Neural progenitor cell (in vitro differentiated cells): ENCODE results near the gene PACRG. TPM values are rescaled to one million over a fixed set of nuclear protein-coding genes. Genes with fewer than 3 reads are reported as not detected.

Source experiments
- DNase-seq: peaks from one replicate; pipeline ENCODE4 v3.0.0-alpha.2; 2016; ENCODE audit warnings: low spot score
- H2AFZ ChIP-seq: fragments of 200-600 bp; sonication (generic); replicated peaks from 2 replicates; pipeline ENCODE4 v1.6.1; 2016; ENCODE audit warnings: antibody characterized with exemption
- H3F3A ChIP-seq: fragments of 200-600 bp; sonication (generic); 2 replicates; pipeline ENCODE4 v1.6.1; 2016; ENCODE audit warnings: antibody characterized with exemption, low read depth
- H3K27ac ChIP-seq: fragments of 200-600 bp; sonication (generic); 2 replicates; pipeline ENCODE4 v1.5.1; 2016; ENCODE audit warnings: mild to moderate bottlenecking
- H3K27me3 ChIP-seq: fragments of 200-600 bp; sonication (generic); 2 replicates; pipeline ENCODE4 v1.6.1; 2016; ENCODE audit warnings: mild to moderate bottlenecking, moderate library complexity
- H3K36me3 ChIP-seq: fragments of 200-600 bp; sonication (generic); 2 replicates; pipeline ENCODE4 v1.5.1; 2016
- H3K4me1 ChIP-seq: fragments of 200-600 bp; sonication (generic); 2 replicates; pipeline ENCODE4 v1.6.1; 2016; ENCODE audit warnings: mixed run types
- H3K4me2 ChIP-seq: fragments of 200-600 bp; sonication (generic); 2 replicates; pipeline ENCODE4 v1.6.1; 2016
- H3K4me3 ChIP-seq: fragments of 200-600 bp; sonication (generic); 2 replicates; pipeline ENCODE4 v1.5.1; 2016
- H3K79me2 ChIP-seq: fragments of 200-600 bp; sonication (generic); 2 replicates; pipeline ENCODE4 v1.6.1; 2016; ENCODE audit warnings: low read depth
- H3K9ac ChIP-seq: fragments of 200-600 bp; sonication (generic); 2 replicates; pipeline ENCODE4 v1.6.1; 2016
- H3K9me3 ChIP-seq: fragments of 200-600 bp; sonication (generic); 2 replicates; pipeline ENCODE4 v1.5.1; 2016; ENCODE audit warnings: low read depth
- H4K20me1 ChIP-seq: fragments of 200-600 bp; sonication (generic); 2 replicates; pipeline ENCODE4 v1.6.1; 2016; ENCODE audit warnings: low read depth
- H3K27ac Mint-ChIP-seq: 3 replicates; pipeline ENCODE4 v1.8.0; 2021; ENCODE audit warnings: mixed read lengths
- H3K27me3 Mint-ChIP-seq: 2 replicates; pipeline ENCODE4 v1.8.0; 2022; ENCODE audit warnings: low read depth, mild to moderate bottlenecking, inconsistent platforms, moderate library complexity, mixed read lengths; ENCODE audit not compliant: insufficient read depth
- H3K36me3 Mint-ChIP-seq: 3 replicates; pipeline ENCODE4 v1.8.0; 2021; ENCODE audit warnings: mixed read lengths
- H3K4me1 Mint-ChIP-seq: 3 replicates; pipeline ENCODE4 v1.8.0; 2021; ENCODE audit warnings: mixed read lengths
- H3K4me3 Mint-ChIP-seq: 3 replicates; pipeline ENCODE4 v1.8.0; 2021; ENCODE audit warnings: mild to moderate bottlenecking, moderate library complexity, mixed read lengths
- H3K9me3 Mint-ChIP-seq: 3 replicates; pipeline ENCODE4 v1.8.0; 2020; ENCODE audit warnings: mixed read lengths
- CTCF ChIP-seq: fragments of 200-600 bp; sonication (generic); IDR thresholded peaks from 2 replicates; pipeline ENCODE4 v1.5.1; 2017; ENCODE audit warnings: antibody characterized with exemption, mild to moderate bottlenecking
- EZH2 ChIP-seq: fragments of 200-600 bp; sonication (generic); IDR thresholded peaks from 2 replicates; pipeline ENCODE4 v1.6.1; 2017; ENCODE audit warnings: antibody characterized with exemption, mild to moderate bottlenecking, moderate library complexity
- EZH2phosphoT487 ChIP-seq: fragments of 200-600 bp; sonication (generic); IDR thresholded peaks from 2 replicates; pipeline ENCODE4 v1.6.1; 2017; ENCODE audit warnings: antibody characterized with exemption
- total RNA-seq: library from RNA; depleted of rRNA; stranded (reverse); fragments of >200 nt; gene quantifications from 2 replicates; pipeline ENCODE4 v1.2.3, GENCODE V29; 2015; ENCODE audit warnings: low replicate concordance

PACRG gene
- total RNA-seq, 1 donor from 2014 or later: 0.30 TPM

GRCh38 chr6:163331245-163331644 lies 603.5 kb downstream of the PACRG start:
- Histone ChIP-seq H2AFZ (no peak overlapping the region), H3K36me3 (no peaks in the 10 kb centered on the region), H4K20me1 (no peaks in the 10 kb centered on the region), H3K9ac (no peak overlapping the region), H3K9me3 (no peaks in the 10 kb centered on the region), H3K79me2 (no peaks in the 10 kb centered on the region), H3K4me3 (no peak overlapping the region), H3K27ac (no peak overlapping the region), H3K27me3 (no peaks in the 10 kb centered on the region), H3K4me1 (peaks cover 6% of the 10 kb centered on the region), H3K4me2 (no peak overlapping the region), H3F3A (no peaks in the 10 kb centered on the region)
- TF ChIP-seq CTCF (no peak), EZH2phosphoT487 (no peak), EZH2 (no peak)
- H3K36me3 Mint-ChIP-seq: peaks cover 2% of the 10 kb centered on the region
- peaks cover 8% of the 10 kb centered on the region for H3K27me3 Mint-ChIP-seq
- no peak for DNase-seq
- no peak overlapping the region for H3K4me3 Mint-ChIP-seq
- no peak overlapping the region for H3K27ac Mint-ChIP-seq
- H3K9me3 Mint-ChIP-seq: no peaks in the 10 kb centered on the region
- peaks cover 40% of the 10 kb centered on the region for H3K4me1 Mint-ChIP-seq

- Histone ChIP-seq H3K4me2 (no peak overlapping the region), H3K9me3 (no peaks in the 10 kb centered on the region), H3K36me3 (no peaks in the 10 kb centered on the region), H3K9ac (no peak overlapping the region), H4K20me1 (no peaks in the 10 kb centered on the region), H3K27me3 (no peaks in the 10 kb centered on the region), H3F3A (no peaks in the 10 kb centered on the region), H3K79me2 (no peaks in the 10 kb centered on the region), H3K4me1 (peaks cover 6% of the 10 kb centered on the region), H3K27ac (no peak overlapping the region), H2AFZ (no peak overlapping the region), H3K4me3 (no peak overlapping the region)
- peak overlapping the region; percentile 76 for H3K27ac Mint-ChIP-seq
- no peak for TF ChIP-seq EZH2phosphoT487
- no peak for TF ChIP-seq CTCF
- no peak for TF ChIP-seq EZH2
- peaks cover 6% of the 10 kb centered on the region for H3K27me3 Mint-ChIP-seq
- H3K4me3 Mint-ChIP-seq: peak overlapping the region; percentile 24
- no peaks in the 10 kb centered on the region for H3K9me3 Mint-ChIP-seq
- H3K36me3 Mint-ChIP-seq: peaks cover 2% of the 10 kb centered on the region
- no peak for DNase-seq
- H3K4me1 Mint-ChIP-seq: peaks cover 44% of the 10 kb centered on the region
These were observed 604.8 kb downstream of the PACRG start for GRCh38 chr6:163332575-163332974.

GRCh38 chr6:163333038-163333437 lies 605.3 kb downstream of the PACRG start:
- Mint-ChIP-seq H3K4me1 (peaks cover 45% of the 10 kb centered on the region), H3K9me3 (no peaks in the 10 kb centered on the region), H3K27me3 (peaks cover 4% of the 10 kb centered on the region), H3K36me3 (peaks cover 2% of the 10 kb centered on the region), H3K4me3 (no peak overlapping the region), H3K27ac (no peak overlapping the region)
- H3K4me2 ChIP-seq: no peak overlapping the region
- no peak overlapping the region for H3K9ac ChIP-seq
- no peaks in the 10 kb centered on the region for H3K27me3 ChIP-seq
- H3K36me3 ChIP-seq: no peaks in the 10 kb centered on the region
- DNase-seq: no peak
- H2AFZ ChIP-seq: no peak overlapping the region
- TF ChIP-seq EZH2 (no peak), EZH2phosphoT487 (no peak), CTCF (no peak)
- H3K79me2 ChIP-seq: no peaks in the 10 kb centered on the region
- no peaks in the 10 kb centered on the region for H3F3A ChIP-seq
- H3K27ac ChIP-seq: no peak overlapping the region
- H3K9me3 ChIP-seq: no peaks in the 10 kb centered on the region
- no peak overlapping the region for H3K4me3 ChIP-seq
- peaks cover 6% of the 10 kb centered on the region for H3K4me1 ChIP-seq
- no peaks in the 10 kb centered on the region for H4K20me1 ChIP-seq
